ENCODE data around the gene BCL2A1. TPM values are rescaled to one million over a fixed set of nuclear protein-coding genes. Genes with fewer than 3 reads are reported as not detected.

Gene BCL2A1
- total RNA-seq: under 0.01 and 2.5 TPM in 2 replicates

GRCh38 chr15:79970624-79971434, at the start of gene BCL2A1:
BCL2A1 (minus strand) TSS chr15:79971196; CDS start chr15:79971119, 77 bp downstream.

Other genes with a start within 250 kb of the BCL2A1 start
- 12.1 and 15.9 TPM in 2 replicates for gene MTHFS, start 74.2 kb downstream of the BCL2A1 start, total RNA-seq
- 109 and 150 TPM in 2 replicates for gene ZFAND6, start 88.5 kb upstream of the BCL2A1 start, total RNA-seq
- gene FAH, start 181.8 kb upstream of the BCL2A1 start, total RNA-seq: 14.9 and 22.6 TPM in 2 replicates